Activated CD4-positive, alpha-beta T cell treated with anti-CD3 and anti-CD28 coated beads, Interleukin-2, amount 10 ng/mL, durations not matched to agents 24 days and 14 days (primary cell): ENCODE data around the gene LY6G6C. TPM values are rescaled to one million over a fixed set of nuclear protein-coding genes. Genes with fewer than 3 reads are reported as not detected.

Experiments
- DNase-seq: peaks from one replicate; pipeline ENCODE4 v3.0.0; 2022
- H3K27ac Mint-ChIP-seq: one replicate; pipeline ENCODE4 v1.8.0; 2022; ENCODE audit warnings: mild to moderate bottlenecking, mixed read lengths
- H3K27me3 Mint-ChIP-seq: one replicate; pipeline ENCODE4 v1.8.0; 2022; ENCODE audit warnings: mixed read lengths
- H3K36me3 Mint-ChIP-seq: one replicate; pipeline ENCODE4 v1.8.0; 2022; ENCODE audit warnings: low read depth, mild to moderate bottlenecking, mixed read lengths
- H3K4me1 Mint-ChIP-seq: one replicate; pipeline ENCODE4 v1.8.0; 2021; ENCODE audit warnings: mixed read lengths
- H3K4me3 Mint-ChIP-seq: one replicate; pipeline ENCODE4 v1.8.0; 2022; ENCODE audit warnings: mild to moderate bottlenecking, moderate library complexity, mixed read lengths
- H3K9me3 Mint-ChIP-seq: one replicate; pipeline ENCODE4 v1.8.0; 2021; ENCODE audit warnings: mixed read lengths
- intact Hi-C: fragments of 100-400 bp; cut with micrococcal nuclease; formaldehyde crosslinking; loops from one replicate; pipeline ENCODE4 v1.15.1; 2023
- total RNA-seq: library from RNA; stranded (reverse); gene quantifications from 2 replicates; pipeline ENCODE4 v1.2.3, GENCODE V29; 2022

The LY6G6C gene
- total RNA-seq, 1 donor from 2014 or later, result not detected

GRCh38 chr6:31760790-31761189 is 39.2 kb upstream of the LY6G6C start:
- intact Hi-C loops, result no loop called here
- H3K9me3 Mint-ChIP-seq, result no peaks in the 10 kb centered on the region
- no peak for DNase-seq
- no peak overlapping the region for H3K27ac Mint-ChIP-seq
- peaks cover 36% of the 10 kb centered on the region for H3K36me3 Mint-ChIP-seq
- H3K27me3 Mint-ChIP-seq, result no peaks in the 10 kb centered on the region
- no peak overlapping the region for H3K4me3 Mint-ChIP-seq
- peaks cover 5% of the 10 kb centered on the region for H3K4me1 Mint-ChIP-seq

GRCh38 chr6:31758281-31758680 is 36.7 kb upstream of the LY6G6C start:
- Mint-ChIP-seq H3K4me3 (no peak overlapping the region), H3K36me3 (peaks cover 30% of the 10 kb centered on the region), H3K27ac (peak overlapping the region; percentile 1), H3K27me3 (no peaks in the 10 kb centered on the region), H3K9me3 (no peaks in the 10 kb centered on the region), H3K4me1 (no peaks in the 10 kb centered on the region)
- intact Hi-C loops, result no loop called here
- DNase-seq, result no peak

GRCh38 chr6:31752739-31753319 is 31.3 kb upstream of the LY6G6C start:
- DNase-seq, result no peak
- Mint-ChIP-seq H3K4me3 (no peak overlapping the region), H3K9me3 (no peaks in the 10 kb centered on the region), H3K27me3 (no peaks in the 10 kb centered on the region), H3K27ac (no peak overlapping the region), H3K4me1 (no peaks in the 10 kb centered on the region), H3K36me3 (peaks cover 14% of the 10 kb centered on the region)
- intact Hi-C loops, result no loop called here

- intact Hi-C loops, result no loop called here
- Mint-ChIP-seq H3K9me3 (no peaks in the 10 kb centered on the region), H3K27me3 (no peaks in the 10 kb centered on the region), H3K4me3 (no peak overlapping the region), H3K4me1 (peaks cover 3% of the 10 kb centered on the region), H3K27ac (no peak overlapping the region), H3K36me3 (peaks cover 21% of the 10 kb centered on the region)
- no peak for DNase-seq
Observed at GRCh38 chr6:31750411-31751022, 29.0 kb upstream of the LY6G6C start.

GRCh38 chr6:31749301-31750036 is 27.9 kb upstream of the LY6G6C start:
- Mint-ChIP-seq H3K4me3 (no peak overlapping the region), H3K27me3 (no peaks in the 10 kb centered on the region), H3K36me3 (peaks cover 28% of the 10 kb centered on the region), H3K4me1 (peaks cover 7% of the 10 kb centered on the region), H3K9me3 (no peaks in the 10 kb centered on the region), H3K27ac (peak overlapping the region; percentile 10)
- DNase-seq, result no peak
- intact Hi-C loops, result no loop called here

GRCh38 chr6:31744422-31744821 is 22.9 kb upstream of the LY6G6C start:
- Mint-ChIP-seq H3K4me1 (peaks cover 33% of the 10 kb centered on the region), H3K27me3 (no peaks in the 10 kb centered on the region), H3K9me3 (no peaks in the 10 kb centered on the region), H3K36me3 (peaks cover 58% of the 10 kb centered on the region), H3K27ac (no peak overlapping the region), H3K4me3 (no peak overlapping the region)
- intact Hi-C loops, result no loop called here
- DNase-seq, result no peak

- Mint-ChIP-seq H3K4me1 (peaks cover 47% of the 10 kb centered on the region), H3K36me3 (peaks cover 52% of the 10 kb centered on the region), H3K27ac (no peak overlapping the region), H3K4me3 (no peak overlapping the region), H3K9me3 (no peaks in the 10 kb centered on the region), H3K27me3 (no peaks in the 10 kb centered on the region)
- no peak for DNase-seq
- intact Hi-C loops, result no loop called here
Observed at GRCh38 chr6:31742894-31743293, 21.3 kb upstream of the LY6G6C start.

- H3K36me3 Mint-ChIP-seq, result peaks cover 44% of the 10 kb centered on the region
Observed at GRCh38 chr6:31741815-31742214, 20.3 kb upstream of the LY6G6C start.

GRCh38 chr6:31740397-31741223 is 19.1 kb upstream of the LY6G6C start:
- Mint-ChIP-seq H3K4me1 (peaks cover 58% of the 10 kb centered on the region), H3K36me3 (peaks cover 50% of the 10 kb centered on the region), H3K27ac (peak overlapping the region; percentile 93), H3K9me3 (no peaks in the 10 kb centered on the region), H3K4me3 (peak overlapping the region; percentile 98), H3K27me3 (no peaks in the 10 kb centered on the region)
- intact Hi-C loops, result no loop called here
- DNase-seq, result peak; percentile 87

More at GRCh38 chr6:31741815-31742214, 20.3 kb upstream of the LY6G6C start:
- H3K27ac Mint-ChIP-seq, result peak overlapping the region; percentile 67
- no peak for DNase-seq
- peak overlapping the region; percentile 98 for H3K4me3 Mint-ChIP-seq
- H3K9me3 Mint-ChIP-seq, result no peaks in the 10 kb centered on the region
- H3K27me3 Mint-ChIP-seq, result no peaks in the 10 kb centered on the region
- intact Hi-C loops, result no loop called here
- peaks cover 56% of the 10 kb centered on the region for H3K4me1 Mint-ChIP-seq

GRCh38 chr6:31739639-31740396 is 18.3 kb upstream of the LY6G6C start, which contains the start of gene MSH5:
TSS of gene MSH5 (plus strand) at chr6:31740005. CDS start at chr6:31740467, 462 bp downstream.
- peak; percentile 99 for DNase-seq
- peaks cover 50% of the 10 kb centered on the region for H3K36me3 Mint-ChIP-seq
- H3K4me1 Mint-ChIP-seq, result peaks cover 54% of the 10 kb centered on the region
- no peaks in the 10 kb centered on the region for H3K27me3 Mint-ChIP-seq
- H3K4me3 Mint-ChIP-seq, result peak within 1 kb of the TSS; percentile 98
- intact Hi-C loops, result loop anchor here (1.0 to 10.0 kb wide), 8 partner anchors 29 to 1575 kb away; partner anchors contain the start of genes ATP6V1G2, HSD17B8, LTB and LY6G5C
- H3K9me3 Mint-ChIP-seq, result no peaks in the 10 kb centered on the region
- peak within 1 kb of the TSS; percentile 93 for H3K27ac Mint-ChIP-seq

- Mint-ChIP-seq H3K4me3 (peak overlapping the region; percentile 98), H3K27ac (peak overlapping the region; percentile 93), H3K27me3 (no peaks in the 10 kb centered on the region), H3K36me3 (peaks cover 56% of the 10 kb centered on the region), H3K4me1 (peaks cover 65% of the 10 kb centered on the region), H3K9me3 (no peaks in the 10 kb centered on the region)
- intact Hi-C loops, result loop anchor here (1.0 to 10.0 kb wide), 9 partner anchors 9 to 1577 kb away; partner anchors contain the start of genes ATP6V1G2, DDAH2, GPANK1 and HSD17B8
- peak; percentile 92 for DNase-seq
Observed at GRCh38 chr6:31737991-31738979, 16.7 kb upstream of the LY6G6C start.
